ENCODE data around the gene DCLRE1A. TPM values are rescaled to one million over a fixed set of nuclear protein-coding genes. Genes with fewer than 3 reads are reported as not detected.

The DCLRE1A gene
- total and polyA plus RNA-seq, 2 donors (not counting 1 experiment from before 2014, with no cell fraction given): 1.4 to 2.4 TPM

- H3K27ac Mint-ChIP-seq: no peak overlapping the region
- H3K27me3 Mint-ChIP-seq: no peaks in the 10 kb centered on the region
- Histone ChIP-seq H3K4me3 (ENCODE audit: control extremely low read depth in 1 of 5, extremely low read depth in 1 of 5, insufficient read depth in 1 of 5, low read depth in 2 of 5, low read length in 4 of 5) (no peak overlapping the region), H3K27ac (ENCODE audit: low read length in 2 of 2) (no peak overlapping the region), H4K20me1 (ENCODE audit: control insufficient read depth, insufficient read depth, low read length, poor library complexity, severe bottlenecking) (peaks cover 8% of the 10 kb centered on the region), H3K27me3 (replicated peaks in 1 of 4; ENCODE audit: control extremely low read depth in 1 of 4, control insufficient read depth in 3 of 4, insufficient read depth in 4 of 4, low read length in 3 of 4) (no peaks in the 10 kb centered on the region), H3K4me1 (ENCODE audit: control insufficient read depth in 2 of 2, insufficient read depth in 2 of 2, low read length in 2 of 2) (no peaks in the 10 kb centered on the region), H3K79me2 (ENCODE audit: control insufficient read depth, insufficient read depth, low read length) (peaks cover 51% of the 10 kb centered on the region), H3K9me3 (ENCODE audit: control extremely low read depth in 1 of 3, control insufficient read depth in 2 of 3, insufficient read depth in 1 of 3, low read length in 2 of 3) (no peaks in the 10 kb centered on the region), H3K9ac (ENCODE audit: low read length) (no peak overlapping the region), H2AFZ (ENCODE audit: insufficient read depth, low read depth, low read length, poor library complexity, severe bottlenecking) (no peak overlapping the region), H3K36me3 (replicated peaks in 1 of 2; ENCODE audit: control extremely low read depth in 1 of 2, control insufficient read depth in 1 of 2, extremely low read depth in 1 of 2, insufficient read depth in 2 of 2, low read length in 1 of 2) (peaks cover 2 to 4% of the 10 kb centered on the region in 2 experiments), H3K4me2 (replicated peaks; ENCODE audit: low read depth, low read length, poor library complexity, severe bottlenecking) (no peak overlapping the region)
- H3K4me1 Mint-ChIP-seq: peaks cover 27% of the 10 kb centered on the region
- ChIA-PET CTCF (interaction anchor here (1.7 kb wide), 1 partner anchor 231 kb away, joined by 6 read pairs; no protein-coding TSS in a partner anchor), POLR2A (no interaction called here)
- intact Hi-C loops (cut with micrococcal nuclease): loop anchor here (2.0 kb wide), 1 partner anchor 230 kb away; no protein-coding TSS in a partner anchor
- no peak for ATAC-seq (ENCODE audit: low read depth)
- TF ChIP-seq CTCF (IDR thresholded peaks at IDR 0.05): no peak
- no peak for TF ChIP-seq EZH2 (IDR thresholded peaks at IDR 0.05; ENCODE audit: borderline replicate concordance, insufficient read depth, low read depth, low read length, poor library complexity, severe bottlenecking)
- no CpG with 5 or more reads among the region's 3 CpGs for WGBS (ENCODE audit: insufficient coverage)
- H3K4me3 Mint-ChIP-seq: no peak overlapping the region
- H3K9me3 Mint-ChIP-seq (ENCODE audit: insufficient read depth): no peaks in the 10 kb centered on the region
- DNase-seq: no peak
Measured at GRCh38 chr10:113872139-113873030, 18.5 kb upstream of the DCLRE1A start.

- Histone ChIP-seq H3K9me3 (ENCODE audit: control extremely low read depth in 1 of 3, control insufficient read depth in 2 of 3, insufficient read depth in 1 of 3, low read length in 2 of 3) (no peaks in the 10 kb centered on the region), H3K4me1 (ENCODE audit: control insufficient read depth in 2 of 2, insufficient read depth in 2 of 2, low read length in 2 of 2) (no peaks in the 10 kb centered on the region), H3K27me3 (replicated peaks in 1 of 4; ENCODE audit: control extremely low read depth in 1 of 4, control insufficient read depth in 3 of 4, insufficient read depth in 4 of 4, low read length in 3 of 4) (no peaks in the 10 kb centered on the region), H3K79me2 (ENCODE audit: control insufficient read depth, insufficient read depth, low read length) (peaks cover 49% of the 10 kb centered on the region), H3K4me3 (ENCODE audit: control extremely low read depth in 1 of 5, extremely low read depth in 1 of 5, insufficient read depth in 1 of 5, low read depth in 2 of 5, low read length in 4 of 5) (no peak overlapping the region), H3K36me3 (replicated peaks in 1 of 2; ENCODE audit: control extremely low read depth in 1 of 2, control insufficient read depth in 1 of 2, extremely low read depth in 1 of 2, insufficient read depth in 2 of 2, low read length in 1 of 2) (peaks cover 0 to 3% of the 10 kb centered on the region in 2 experiments), H3K9ac (ENCODE audit: low read length) (no peak overlapping the region), H3K4me2 (replicated peaks; ENCODE audit: low read depth, low read length, poor library complexity, severe bottlenecking) (no peak overlapping the region), H4K20me1 (ENCODE audit: control insufficient read depth, insufficient read depth, low read length, poor library complexity, severe bottlenecking) (peaks cover 16% of the 10 kb centered on the region), H3K27ac (ENCODE audit: low read length in 2 of 2) (no peak overlapping the region), H2AFZ (ENCODE audit: insufficient read depth, low read depth, low read length, poor library complexity, severe bottlenecking) (no peak overlapping the region)
- TF ChIP-seq CTCF (IDR thresholded peaks at IDR 0.05): no peak
- no peak for TF ChIP-seq EZH2 (IDR thresholded peaks at IDR 0.05; ENCODE audit: borderline replicate concordance, insufficient read depth, low read depth, low read length, poor library complexity, severe bottlenecking)
- Mint-ChIP-seq H3K27me3 (no peaks in the 10 kb centered on the region), H3K9me3 (ENCODE audit: insufficient read depth) (no peaks in the 10 kb centered on the region), H3K4me1 (peaks cover 29% of the 10 kb centered on the region), H3K4me3 (no peak overlapping the region), H3K27ac (no peak overlapping the region)
- DNase-seq: no peak
- POLR2A ChIA-PET: no interaction called here
- intact Hi-C loops (cut with micrococcal nuclease): no loop called here
- no peak for ATAC-seq (ENCODE audit: low read depth)
- no CpG with 5 or more reads among the region's 2 CpGs for WGBS (ENCODE audit: insufficient coverage)
- CTCF ChIA-PET: no interaction called here
Measured at GRCh38 chr10:113869789-113870188, 15.9 kb upstream of the DCLRE1A start.

All from B cell (primary cell).